Natural killer cell (primary cell): Measurements from ENCODE around the gene MCOLN1. TPM values are rescaled to one million over a fixed set of nuclear protein-coding genes. Genes with fewer than 3 reads are reported as not detected.

Source experiments
- ATAC-seq, 3 donors: fragments of 150-1000 bp in 2 of 3; fragments of 200-7000 bp in 1 of 3; cut with Tn5 transposase; 1 replicate in 1 of 3; 2 replicates in 2 of 3; pipeline ENCODE4 v1.10.0; 2021; ENCODE audit warnings: mild to moderate bottlenecking in 2 of 3, moderate library complexity in 2 of 3
- DNase-seq, 2 donors: peaks; one replicate each; pipeline versions ENCODE4 v3.0.0 to v3.0.0-alpha.2; 2013 to 2021; ENCODE audit warnings: mixed read lengths in 1 of 2
- H3K27ac ChIP-seq: one replicate; pipeline ENCODE4 v1.5.1; 2013; ENCODE audit warnings: mild to moderate bottlenecking, low read length
- H3K27me3 ChIP-seq: one replicate; pipeline ENCODE4 v1.6.1; 2013; ENCODE audit warnings: low read length; ENCODE audit not compliant: control insufficient read depth, insufficient read depth
- H3K36me3 ChIP-seq: one replicate; pipeline ENCODE4 v1.6.1; 2013; ENCODE audit warnings: low read length; ENCODE audit not compliant: control insufficient read depth, insufficient read depth
- H3K4me1 ChIP-seq: one replicate; pipeline ENCODE4 v1.6.1; 2013; ENCODE audit warnings: low read length; ENCODE audit not compliant: control insufficient read depth, insufficient read depth
- H3K4me3 ChIP-seq: one replicate; pipeline ENCODE4 v1.5.1; 2013; ENCODE audit warnings: low read length
- H3K9me3 ChIP-seq: one replicate; pipeline ENCODE4 v1.6.1; 2013; ENCODE audit warnings: low read length; ENCODE audit not compliant: control insufficient read depth, insufficient read depth
- H3K27ac Mint-ChIP-seq, 2 donors: one replicate each; pipeline ENCODE4 v1.8.0; 2022; ENCODE audit warnings: mild to moderate bottlenecking in 2 of 2, mixed read lengths in 2 of 2, moderate library complexity in 1 of 2
- H3K27me3 Mint-ChIP-seq, 2 donors: one replicate each; pipeline ENCODE4 v1.8.0; 2022; ENCODE audit warnings: low read depth in 2 of 2, mixed read lengths in 2 of 2
- H3K36me3 Mint-ChIP-seq: one replicate; pipeline ENCODE4 v1.8.0; 2022; ENCODE audit warnings: mixed read lengths
- H3K4me1 Mint-ChIP-seq, 2 donors: one replicate each; pipeline ENCODE4 v1.8.0; 2022; ENCODE audit warnings: mixed read lengths in 2 of 2
- H3K4me3 Mint-ChIP-seq: one replicate; pipeline ENCODE4 v1.8.0; 2022; ENCODE audit warnings: mild to moderate bottlenecking, moderate library complexity, mixed read lengths
- H3K9me3 Mint-ChIP-seq, 2 donors: one replicate each; pipeline ENCODE4 v1.8.0; 2022; ENCODE audit warnings: mixed read lengths in 2 of 2
- CTCF ChIP-seq: fragments of 200-600 bp; IDR thresholded peaks from one replicate; pipeline ENCODE4 v1.8.0; 2022; ENCODE audit warnings: antibody characterized with exemption
- WGBS: methylation state at CpG from one replicate; pipeline ENCODE4 v1.1.7; 2013; ENCODE audit warnings: missing lambda C conversion rate; ENCODE audit not compliant: insufficient coverage; 5-methylcytosine and 5-hydroxymethylcytosine counted together
- intact Hi-C: fragments of 100-400 bp; cut with micrococcal nuclease; formaldehyde crosslinking; loops from one replicate; pipeline ENCODE4 v1.14.2; 2022
- total RNA-seq, 4 donors: library from RNA; stranded (reverse); fragments of 120-200 nt in 1 of 4; gene quantifications; one replicate each; pipeline versions ENCODE4 v1.2.3 to v1.2.4, GENCODE V29; 2013 to 2022

The MCOLN1 gene
- total RNA-seq, 3 donors from 2014 or later (not counting 1 experiment from before 2014, with no cell fraction given) = 22.9 to 37.6 (median 27.8) TPM

- ATAC-seq = no peak
- H3K36me3 ChIP-seq = no peaks in the 10 kb centered on the region
- peaks cover 7 to 12% of the 10 kb centered on the region in 2 donors for H3K4me1 Mint-ChIP-seq
- H3K27ac Mint-ChIP-seq = peak overlapping the region; percentile 9 to 76
- peak overlapping the region; percentile 81 for H3K4me3 Mint-ChIP-seq
- DNase-seq = no peak
- no peaks in the 10 kb centered on the region for H3K27me3 ChIP-seq
- H3K9me3 Mint-ChIP-seq = no peaks in the 10 kb centered on the region
- H3K36me3 Mint-ChIP-seq = no peaks in the 10 kb centered on the region
- no peak overlapping the region for H3K4me3 ChIP-seq
- no peak for TF ChIP-seq CTCF
- intact Hi-C loops = no loop called here
- WGBS = 92% methylated on average over 11 of the region's 13 CpGs
- H3K27me3 Mint-ChIP-seq = peaks cover 0 to 6% of the 10 kb centered on the region in 2 donors
- H3K4me1 ChIP-seq = peaks cover 12% of the 10 kb centered on the region
- H3K9me3 ChIP-seq = no peaks in the 10 kb centered on the region
- no peak overlapping the region for H3K27ac ChIP-seq
Observed at GRCh38 chr19:7515110-7515644, 7.2 kb upstream of the MCOLN1 start.

- intact Hi-C loops = no loop called here
- 2% methylated on average over 33 of the region's 33 CpGs for WGBS
- no peaks in the 10 kb centered on the region for H3K27me3 ChIP-seq
- peaks cover 12% of the 10 kb centered on the region for H3K4me1 ChIP-seq
- no peaks in the 10 kb centered on the region for H3K9me3 Mint-ChIP-seq
- no peaks in the 10 kb centered on the region for H3K36me3 ChIP-seq
- ATAC-seq (peak; percentile 72 to 96 (median 95)), DNase-seq (peak in 1 of 2 donors; percentile 58)
- peak within 1 kb of the TSS; percentile 33 for H3K4me3 ChIP-seq
- H3K9me3 ChIP-seq = no peaks in the 10 kb centered on the region
- H3K27ac Mint-ChIP-seq = peak within 1 kb of the TSS; percentile 9 to 76
- peaks cover 7 to 12% of the 10 kb centered on the region in 2 donors for H3K4me1 Mint-ChIP-seq
- H3K4me3 Mint-ChIP-seq = peak within 1 kb of the TSS; percentile 81
- no peak within 1 kb of the TSS for H3K27ac ChIP-seq
- peaks cover 0 to 6% of the 10 kb centered on the region in 2 donors for H3K27me3 Mint-ChIP-seq
- H3K36me3 Mint-ChIP-seq = no peaks in the 10 kb centered on the region
- no peak for TF ChIP-seq CTCF
Observed at GRCh38 chr19:7515645-7516151, 6.7 kb upstream of the MCOLN1 start, which contains the start of gene ZNF358. Gene ZNF358 (plus strand): TSS chr19:7516103. CDS start chr19:7519243, 3,140 bp downstream.

GRCh38 chr19:7516333-7516732 is 6.1 kb upstream of the MCOLN1 start:
- Histone ChIP-seq H3K9me3 (no peaks in the 10 kb centered on the region), H3K27ac (no peak overlapping the region), H3K4me3 (peak overlapping the region; percentile 33), H3K4me1 (peaks cover 12% of the 10 kb centered on the region), H3K27me3 (no peaks in the 10 kb centered on the region), H3K36me3 (no peaks in the 10 kb centered on the region)
- Mint-ChIP-seq H3K27ac (peak overlapping the region in 1 of 2 donors; percentile 63), H3K9me3 (no peaks in the 10 kb centered on the region), H3K27me3 (peaks cover 0 to 6% of the 10 kb centered on the region in 2 donors), H3K4me1 (peaks cover 7 to 12% of the 10 kb centered on the region in 2 donors), H3K36me3 (no peaks in the 10 kb centered on the region), H3K4me3 (peak overlapping the region; percentile 76)
- DNase-seq (no peak), ATAC-seq (peak in 1 of 3 donors; percentile 22)
- 4% methylated on average over 28 of the region's 28 CpGs for WGBS
- intact Hi-C loops = no loop called here
- no peak for TF ChIP-seq CTCF
